ENCODE measurements around the gene POLG2. TPM values are rescaled to one million over a fixed set of nuclear protein-coding genes. Genes with fewer than 3 reads are reported as not detected.

Gene POLG2
- total and polyA plus RNA-seq, 9 of the 15 experiments (the other 6 are each of a cell fraction or from before 2014, with no cell fraction given), result 13.4 to 44.8 (median 37.0) TPM

GRCh38 chr17:64505340-64506200, 8.7 kb upstream of the POLG2 start (continued):
- TF ChIP-seq PRDM10 (IDR thresholded peaks at IDR 0.05; ENCODE audit: partially characterized antibody), result no peak
- TF ChIP-seq HNRNPUL1 (IDR thresholded peaks at IDR 0.05; ENCODE audit: low read length), result no peak
- no peak; the same call in 1 of the 2 replicates for TF ChIP-seq HBP1 (CRISPR knock-in tag; IDR thresholded peaks at IDR 0.05)
- peak in 1 of 2 experiments; percentile 64; a peak in 2 of 4 replicates for TF ChIP-seq NONO (IDR thresholded peaks at IDR 0.05; ENCODE audit: low read depth in 2 of 2, low read length in 1 of 2)
- no peak; the same call in 1 of the 2 replicates for TF ChIP-seq ZNF766 (CRISPR knock-in tag; conservative IDR thresholded peaks at IDR 0.05)
- no peak for TF ChIP-seq PTTG1 (tag; IDR thresholded peaks at IDR 0.05; ENCODE audit: low read depth)
- no peak for TF ChIP-seq HDAC8 (tag; IDR thresholded peaks at IDR 0.05)
- TF ChIP-seq SMAD3 (CRISPR knock-in tag; conservative IDR thresholded peaks at IDR 0.05), result no peak
- no peak for TF ChIP-seq KLF13 (tag; IDR thresholded peaks at IDR 0.05; ENCODE audit: borderline replicate concordance, low read depth)
- TF ChIP-seq TCF15 (CRISPR knock-in tag; IDR thresholded peaks at IDR 0.05), result no peak
- TF ChIP-seq FOXJ3 (CRISPR knock-in tag; IDR thresholded peaks at IDR 0.05), result no peak
- no peak for TF ChIP-seq MTA2 (IDR thresholded peaks at IDR 0.05; ENCODE audit: low read depth)
- no peak for TF ChIP-seq RFX1 (IDR thresholded peaks at IDR 0.05)
- TF ChIP-seq TEAD1 (CRISPR knock-in tag; IDR thresholded peaks at IDR 0.05), result peak; percentile 4 to 80; a peak in 3 of 4 replicates
- TF ChIP-seq BCL6 (CRISPR knock-in tag; IDR thresholded peaks at IDR 0.05), result no peak
- no peak; the same call in none of the 2 replicates for TF ChIP-seq ELF4 (CRISPR knock-in tag; IDR thresholded peaks at IDR 0.05)
- peak; percentile 33 for TF ChIP-seq TAF9B (IDR thresholded peaks at IDR 0.05; ENCODE audit: partially characterized antibody)
- no peak for TF ChIP-seq RHOXF2B (CRISPR knock-in tag; conservative IDR thresholded peaks at IDR 0.05)
- peak; percentile 43; the same call in 1 of the 2 replicates for TF ChIP-seq SNIP1 (IDR thresholded peaks at IDR 0.05; ENCODE audit: low read depth)
- no peak; the same call in 1 of the 2 replicates for TF ChIP-seq ZFX (CRISPR knock-in tag; IDR thresholded peaks at IDR 0.05)
- no peak for TF ChIP-seq PHF20 (IDR thresholded peaks at IDR 0.05; ENCODE audit: partially characterized antibody)
- TF ChIP-seq DEAF1 (CRISPR knock-in tag; IDR thresholded peaks at IDR 0.05), result no peak
